ENCODE results near the gene RNF115.

- TF ChIP-seq EZH2phosphoT487 (IDR thresholded peaks at IDR 0.05; ENCODE audit: borderline replicate concordance): no peak
- TF ChIP-seq CTCF (conservative IDR thresholded peaks at IDR 0.05; ENCODE audit: low read length): no peak
These were observed 45.8 kb downstream of the RNF115 start for GRCh38 chr1:145778146-145778540.

Measured in Loucy (cell line).